ENCODE results near the gene KLF2.
A peak's percentile ranks its signal among the peaks of the same experiment; 100 is the strongest.
"Not testable (repeated sequence)": the region's sequence is repeated elsewhere in the genome, so short reads cannot be mapped to it uniquely, and the experiment has no call there.

Gene KLF2

GRCh38 chr19:16324384-16325160 is at the start of gene KLF2:
KLF2 (plus strand) TSS chr19:16324826; CDS start chr19:16324924, 98 bp downstream.
- H3K4me1 Mint-ChIP-seq = peaks cover 64% of the 10 kb centered on the region
- no peaks in the 10 kb centered on the region for H3K27me3 Mint-ChIP-seq
- H3K27ac Mint-ChIP-seq = no peak within 1 kb of the TSS

GRCh38 chr19:16280306-16280705 is 44.3 kb upstream of the KLF2 start:
- Mint-ChIP-seq H3K27me3 (no peaks in the 10 kb centered on the region), H3K27ac (no peak overlapping the region), H3K36me3 (no peaks in the 10 kb centered on the region), H3K4me3 (no peak overlapping the region), H3K9me3 (no peaks in the 10 kb centered on the region), H3K4me1 (peaks cover 48% of the 10 kb centered on the region)

More at GRCh38 chr19:16324384-16325160, at the start of gene KLF2:
- peak within 1 kb of the TSS; percentile 42 for H3K4me3 Mint-ChIP-seq
- peaks cover 14% of the 10 kb centered on the region for H3K36me3 Mint-ChIP-seq
- H3K9me3 Mint-ChIP-seq = no peaks in the 10 kb centered on the region

GRCh38 chr19:16281743-16282142 is 42.9 kb upstream of the KLF2 start:
- no peak overlapping the region for H3K4me3 Mint-ChIP-seq
- no peaks in the 10 kb centered on the region for H3K36me3 Mint-ChIP-seq
- no peaks in the 10 kb centered on the region for H3K27me3 Mint-ChIP-seq
- peak overlapping the region; percentile 75 for H3K27ac Mint-ChIP-seq
- peaks cover 59% of the 10 kb centered on the region for H3K4me1 Mint-ChIP-seq
- no peaks in the 10 kb centered on the region for H3K9me3 Mint-ChIP-seq

- no peaks in the 10 kb centered on the region for H3K9me3 Mint-ChIP-seq
- H3K27me3 Mint-ChIP-seq = no peaks in the 10 kb centered on the region
- peak overlapping the region; percentile 79 for H3K4me3 Mint-ChIP-seq
- no peaks in the 10 kb centered on the region for H3K36me3 Mint-ChIP-seq
- H3K27ac Mint-ChIP-seq = peak overlapping the region; percentile 81
- peaks cover 67% of the 10 kb centered on the region for H3K4me1 Mint-ChIP-seq
These were observed 41.2 kb upstream of the KLF2 start for GRCh38 chr19:16283210-16284061.

- no peaks in the 10 kb centered on the region for H3K36me3 Mint-ChIP-seq
- no peaks in the 10 kb centered on the region for H3K9me3 Mint-ChIP-seq
- H3K27me3 Mint-ChIP-seq = no peaks in the 10 kb centered on the region
- H3K27ac Mint-ChIP-seq = peak overlapping the region; percentile 23
- H3K4me3 Mint-ChIP-seq = peak overlapping the region; percentile 26
- H3K4me1 Mint-ChIP-seq = peaks cover 60% of the 10 kb centered on the region
These were observed 40.1 kb upstream of the KLF2 start for GRCh38 chr19:16284505-16284904.

GRCh38 chr19:16285079-16285478 is 39.5 kb upstream of the KLF2 start:
- Mint-ChIP-seq H3K4me3 (peak overlapping the region; percentile 26), H3K4me1 (peaks cover 59% of the 10 kb centered on the region), H3K27ac (peak overlapping the region; percentile 59)
- not testable (repeated sequence) for H3K27me3 Mint-ChIP-seq, H3K9me3 Mint-ChIP-seq, H3K36me3 Mint-ChIP-seq

- Mint-ChIP-seq H3K27me3 (no peaks in the 10 kb centered on the region), H3K27ac (no peak overlapping the region), H3K4me3 (no peak overlapping the region)
These were observed 38.7 kb upstream of the KLF2 start for GRCh38 chr19:16285769-16286498.

GRCh38 chr19:16288544-16288943 is 36.1 kb upstream of the KLF2 start:
- Mint-ChIP-seq H3K27me3 (no peaks in the 10 kb centered on the region), H3K36me3 (no peaks in the 10 kb centered on the region), H3K4me3 (no peak overlapping the region), H3K4me1 (peaks cover 39% of the 10 kb centered on the region), H3K9me3 (no peaks in the 10 kb centered on the region), H3K27ac (peak overlapping the region; percentile 51)

More at GRCh38 chr19:16285769-16286498, 38.7 kb upstream of the KLF2 start:
- no peaks in the 10 kb centered on the region for H3K9me3 Mint-ChIP-seq
- H3K36me3 Mint-ChIP-seq = no peaks in the 10 kb centered on the region
- H3K4me1 Mint-ChIP-seq = peaks cover 56% of the 10 kb centered on the region

GRCh38 chr19:16289594-16289993 is 35.0 kb upstream of the KLF2 start:
- peaks cover 29% of the 10 kb centered on the region for H3K4me1 Mint-ChIP-seq
- no peaks in the 10 kb centered on the region for H3K27me3 Mint-ChIP-seq
- H3K36me3 Mint-ChIP-seq = no peaks in the 10 kb centered on the region
- no peaks in the 10 kb centered on the region for H3K9me3 Mint-ChIP-seq
- H3K4me3 Mint-ChIP-seq = no peak overlapping the region
- H3K27ac Mint-ChIP-seq = no peak overlapping the region

- Mint-ChIP-seq H3K9me3 (no peaks in the 10 kb centered on the region), H3K4me3 (no peak overlapping the region), H3K36me3 (no peaks in the 10 kb centered on the region), H3K4me1 (peaks cover 20% of the 10 kb centered on the region), H3K27me3 (no peaks in the 10 kb centered on the region), H3K27ac (no peak overlapping the region)
These were observed 33.9 kb upstream of the KLF2 start for GRCh38 chr19:16290692-16291091.

- H3K27me3 Mint-ChIP-seq = no peaks in the 10 kb centered on the region
- no peaks in the 10 kb centered on the region for H3K36me3 Mint-ChIP-seq
- no peaks in the 10 kb centered on the region for H3K9me3 Mint-ChIP-seq
- H3K27ac Mint-ChIP-seq = no peak overlapping the region
- no peak overlapping the region for H3K4me3 Mint-ChIP-seq
- peaks cover 4% of the 10 kb centered on the region for H3K4me1 Mint-ChIP-seq
These were observed 31.2 kb upstream of the KLF2 start for GRCh38 chr19:16293118-16294091.

GRCh38 chr19:16295057-16295456 is 29.6 kb upstream of the KLF2 start:
- Mint-ChIP-seq H3K9me3 (no peaks in the 10 kb centered on the region), H3K4me3 (no peak overlapping the region), H3K4me1 (no peaks in the 10 kb centered on the region), H3K27ac (no peak overlapping the region), H3K27me3 (no peaks in the 10 kb centered on the region), H3K36me3 (no peaks in the 10 kb centered on the region)

- Mint-ChIP-seq H3K36me3 (no peaks in the 10 kb centered on the region), H3K9me3 (no peaks in the 10 kb centered on the region), H3K4me1 (no peaks in the 10 kb centered on the region), H3K27ac (no peak overlapping the region), H3K27me3 (no peaks in the 10 kb centered on the region), H3K4me3 (no peak overlapping the region)
These were observed 27.9 kb upstream of the KLF2 start for GRCh38 chr19:16296713-16297112.

GRCh38 chr19:16297575-16298178 is 26.9 kb upstream of the KLF2 start:
- H3K27ac Mint-ChIP-seq = no peak overlapping the region
- H3K9me3 Mint-ChIP-seq = no peaks in the 10 kb centered on the region
- H3K4me1 Mint-ChIP-seq = no peaks in the 10 kb centered on the region
- no peaks in the 10 kb centered on the region for H3K27me3 Mint-ChIP-seq
- H3K4me3 Mint-ChIP-seq = no peak overlapping the region
- H3K36me3 Mint-ChIP-seq = no peaks in the 10 kb centered on the region

Data from activated naive CD4-positive, alpha-beta T cell treated with anti-CD3 and anti-CD28 coated beads, Interleukin-2, amount 50 U/mL, for 24 hours (primary cell).